SU-DHL-6 (cell line): ENCODE data around the gene SAP30L.

ENCODE experiments used
- CTCF ChIP-seq: fragments of 200-600 bp; sonication (generic); IDR thresholded peaks from one replicate; pipeline ENCODE4 v1.5.1; 2017; ENCODE audit warnings: antibody characterized with exemption, mild to moderate bottlenecking, low read length, moderate library complexity; ENCODE audit not compliant: insufficient read depth, poor library complexity, severe bottlenecking
- EZH2phosphoT487 ChIP-seq: fragments of 200-600 bp; sonication (generic), shearing (Covaris generic); conservative IDR thresholded peaks from 2 replicates; pipeline ENCODE4 v1.6.1; 2018; ENCODE audit warnings: mild to moderate bottlenecking, antibody characterized with exemption, low read length, moderate library complexity, mixed read lengths

- TF ChIP-seq CTCF (no peak), EZH2phosphoT487 (no peak)
These were observed 62.3 kb downstream of the SAP30L start for GRCh38 chr5:154508114-154508513.
